ENCODE measurements around the gene TRIM44. TPM values are rescaled to one million over a fixed set of nuclear protein-coding genes. Genes with fewer than 3 reads are reported as not detected.

TRIM44 gene
- total RNA-seq, 1 experiment from 2014 or later, result 16.3 TPM

- Histone ChIP-seq H3K79me2 (ENCODE audit: low read length) (no peaks in the 10 kb centered on the region), H3K4me2 (ENCODE audit: low read depth, low read length, poor library complexity, severe bottlenecking) (no peak overlapping the region)
Measured at GRCh38 chr11:35629511-35629910, 33.1 kb upstream of the TRIM44 start.

GRCh38 chr11:35629914-35630313 lies 32.7 kb upstream of the TRIM44 start:
- Histone ChIP-seq H3K4me2 (ENCODE audit: low read depth, low read length, poor library complexity, severe bottlenecking) (no peak overlapping the region), H3K9ac (ENCODE audit: low read length) (no peak overlapping the region)

More at GRCh38 chr11:35629511-35629910, 33.1 kb upstream of the TRIM44 start:
- no peak overlapping the region for H3K9ac ChIP-seq (ENCODE audit: low read length)
- no peak overlapping the region for H3K4me3 ChIP-seq (ENCODE audit: low read length)
- no peaks in the 10 kb centered on the region for H3K27me3 ChIP-seq (ENCODE audit: low read length)
- no peaks in the 10 kb centered on the region for H3K9me2 ChIP-seq (replicated peaks; ENCODE audit: insufficient read depth, low read length)
- H3K9me3 ChIP-seq (ENCODE audit: low read length), result no peaks in the 10 kb centered on the region
- H3K27ac ChIP-seq (ENCODE audit: low read length), result no peak overlapping the region
- no peak for DNase-seq
- H3K4me1 ChIP-seq (ENCODE audit: low read length), result no peaks in the 10 kb centered on the region
- H2AFZ ChIP-seq (ENCODE audit: low read length), result no peak overlapping the region
- H3K36me3 ChIP-seq (ENCODE audit: insufficient read depth, low read length), result no peaks in the 10 kb centered on the region
- H4K20me1 ChIP-seq (ENCODE audit: insufficient read depth, low read depth, low read length), result no peaks in the 10 kb centered on the region

GRCh38 chr11:35631891-35632290 lies 30.7 kb upstream of the TRIM44 start:
- Histone ChIP-seq H3K36me3 (ENCODE audit: insufficient read depth, low read length) (no peaks in the 10 kb centered on the region), H3K4me3 (ENCODE audit: low read length) (no peak overlapping the region), H3K79me2 (ENCODE audit: low read length) (no peaks in the 10 kb centered on the region), H4K20me1 (ENCODE audit: insufficient read depth, low read depth, low read length) (no peaks in the 10 kb centered on the region), H3K9me3 (ENCODE audit: low read length) (no peaks in the 10 kb centered on the region), H3K9me2 (replicated peaks; ENCODE audit: insufficient read depth, low read length) (no peaks in the 10 kb centered on the region), H2AFZ (ENCODE audit: low read length) (no peak overlapping the region), H3K27me3 (ENCODE audit: low read length) (no peaks in the 10 kb centered on the region), H3K4me2 (ENCODE audit: low read depth, low read length, poor library complexity, severe bottlenecking) (no peak overlapping the region), H3K4me1 (ENCODE audit: low read length) (no peaks in the 10 kb centered on the region), H3K27ac (ENCODE audit: low read length) (no peak overlapping the region), H3K9ac (ENCODE audit: low read length) (no peak overlapping the region)
- no peak for DNase-seq

More at GRCh38 chr11:35629914-35630313, 32.7 kb upstream of the TRIM44 start:
- H3K4me3 ChIP-seq (ENCODE audit: low read length), result no peak overlapping the region
- H3K27me3 ChIP-seq (ENCODE audit: low read length), result no peaks in the 10 kb centered on the region
- H3K79me2 ChIP-seq (ENCODE audit: low read length), result no peaks in the 10 kb centered on the region
- H3K9me3 ChIP-seq (ENCODE audit: low read length), result no peaks in the 10 kb centered on the region
- no peaks in the 10 kb centered on the region for H3K9me2 ChIP-seq (replicated peaks; ENCODE audit: insufficient read depth, low read length)
- H3K27ac ChIP-seq (ENCODE audit: low read length), result no peak overlapping the region
- no peaks in the 10 kb centered on the region for H3K4me1 ChIP-seq (ENCODE audit: low read length)
- H4K20me1 ChIP-seq (ENCODE audit: insufficient read depth, low read depth, low read length), result no peaks in the 10 kb centered on the region
- H3K36me3 ChIP-seq (ENCODE audit: insufficient read depth, low read length), result no peaks in the 10 kb centered on the region
- no peak overlapping the region for H2AFZ ChIP-seq (ENCODE audit: low read length)
- no peak for DNase-seq

GRCh38 chr11:35632301-35632700 lies 30.3 kb upstream of the TRIM44 start:
- Histone ChIP-seq H3K9me3 (ENCODE audit: low read length) (no peaks in the 10 kb centered on the region), H4K20me1 (ENCODE audit: insufficient read depth, low read depth, low read length) (no peaks in the 10 kb centered on the region), H3K27me3 (ENCODE audit: low read length) (no peaks in the 10 kb centered on the region), H2AFZ (ENCODE audit: low read length) (no peak overlapping the region), H3K9me2 (replicated peaks; ENCODE audit: insufficient read depth, low read length) (no peaks in the 10 kb centered on the region), H3K4me3 (ENCODE audit: low read length) (no peak overlapping the region), H3K9ac (ENCODE audit: low read length) (no peak overlapping the region), H3K79me2 (ENCODE audit: low read length) (no peaks in the 10 kb centered on the region), H3K4me1 (ENCODE audit: low read length) (no peaks in the 10 kb centered on the region), H3K4me2 (ENCODE audit: low read depth, low read length, poor library complexity, severe bottlenecking) (no peak overlapping the region), H3K36me3 (ENCODE audit: insufficient read depth, low read length) (no peaks in the 10 kb centered on the region), H3K27ac (ENCODE audit: low read length) (no peak overlapping the region)
- no peak for DNase-seq

- Histone ChIP-seq H3K9me3 (ENCODE audit: low read length) (no peaks in the 10 kb centered on the region), H3K79me2 (ENCODE audit: low read length) (no peaks in the 10 kb centered on the region), H4K20me1 (ENCODE audit: insufficient read depth, low read depth, low read length) (no peaks in the 10 kb centered on the region), H2AFZ (ENCODE audit: low read length) (no peak overlapping the region), H3K27ac (ENCODE audit: low read length) (no peak overlapping the region), H3K9ac (ENCODE audit: low read length) (no peak overlapping the region), H3K9me2 (replicated peaks; ENCODE audit: insufficient read depth, low read length) (no peaks in the 10 kb centered on the region), H3K4me2 (ENCODE audit: low read depth, low read length, poor library complexity, severe bottlenecking) (no peak overlapping the region), H3K4me3 (ENCODE audit: low read length) (no peak overlapping the region), H3K4me1 (ENCODE audit: low read length) (no peaks in the 10 kb centered on the region), H3K27me3 (ENCODE audit: low read length) (no peaks in the 10 kb centered on the region), H3K36me3 (ENCODE audit: insufficient read depth, low read length) (no peaks in the 10 kb centered on the region)
- no peak for DNase-seq
Measured at GRCh38 chr11:35633827-35634423, 28.6 kb upstream of the TRIM44 start.

GRCh38 chr11:35635933-35636332 lies 26.6 kb upstream of the TRIM44 start:
- Histone ChIP-seq H3K27me3 (ENCODE audit: low read length) (no peaks in the 10 kb centered on the region), H2AFZ (ENCODE audit: low read length) (no peak overlapping the region), H3K9ac (ENCODE audit: low read length) (no peak overlapping the region), H3K27ac (ENCODE audit: low read length) (no peak overlapping the region), H3K4me2 (ENCODE audit: low read depth, low read length, poor library complexity, severe bottlenecking) (no peak overlapping the region), H3K79me2 (ENCODE audit: low read length) (no peaks in the 10 kb centered on the region), H3K4me1 (ENCODE audit: low read length) (no peaks in the 10 kb centered on the region), H3K9me2 (replicated peaks; ENCODE audit: insufficient read depth, low read length) (no peaks in the 10 kb centered on the region), H3K36me3 (ENCODE audit: insufficient read depth, low read length) (no peaks in the 10 kb centered on the region), H3K9me3 (ENCODE audit: low read length) (no peaks in the 10 kb centered on the region), H4K20me1 (ENCODE audit: insufficient read depth, low read depth, low read length) (no peaks in the 10 kb centered on the region), H3K4me3 (ENCODE audit: low read length) (no peak overlapping the region)
- DNase-seq, result no peak

- DNase-seq, result no peak
- H2AFZ ChIP-seq (ENCODE audit: low read length), result no peak overlapping the region
- no peak overlapping the region for H3K4me2 ChIP-seq (ENCODE audit: low read depth, low read length, poor library complexity, severe bottlenecking)
- H3K9me3 ChIP-seq (ENCODE audit: low read length), result no peaks in the 10 kb centered on the region
- no peaks in the 10 kb centered on the region for H4K20me1 ChIP-seq (ENCODE audit: insufficient read depth, low read depth, low read length)
- H3K4me1 ChIP-seq (ENCODE audit: low read length), result no peaks in the 10 kb centered on the region
- no peaks in the 10 kb centered on the region for H3K36me3 ChIP-seq (ENCODE audit: insufficient read depth, low read length)
- H3K9ac ChIP-seq (ENCODE audit: low read length), result no peak overlapping the region
- H3K27me3 ChIP-seq (ENCODE audit: low read length), result no peaks in the 10 kb centered on the region
- no peak overlapping the region for H3K4me3 ChIP-seq (ENCODE audit: low read length)
- no peaks in the 10 kb centered on the region for H3K9me2 ChIP-seq (replicated peaks; ENCODE audit: insufficient read depth, low read length)
- no peaks in the 10 kb centered on the region for H3K79me2 ChIP-seq (ENCODE audit: low read length)
- no peak overlapping the region for H3K27ac ChIP-seq (ENCODE audit: low read length)
Measured at GRCh38 chr11:35639591-35640179, 22.9 kb upstream of the TRIM44 start.

GRCh38 chr11:35641171-35641897 lies 21.2 kb upstream of the TRIM44 start:
- DNase-seq, result no peak
- no peaks in the 10 kb centered on the region for H3K4me1 ChIP-seq (ENCODE audit: low read length)
- no peaks in the 10 kb centered on the region for H4K20me1 ChIP-seq (ENCODE audit: insufficient read depth, low read depth, low read length)
- H3K27ac ChIP-seq (ENCODE audit: low read length), result no peak overlapping the region
- H3K9ac ChIP-seq (ENCODE audit: low read length), result no peak overlapping the region
- no peak overlapping the region for H3K4me3 ChIP-seq (ENCODE audit: low read length)
- H3K36me3 ChIP-seq (ENCODE audit: insufficient read depth, low read length), result no peaks in the 10 kb centered on the region
- H2AFZ ChIP-seq (ENCODE audit: low read length), result no peak overlapping the region
- H3K9me3 ChIP-seq (ENCODE audit: low read length), result no peaks in the 10 kb centered on the region
- H3K9me2 ChIP-seq (replicated peaks; ENCODE audit: insufficient read depth, low read length), result no peaks in the 10 kb centered on the region
- no peaks in the 10 kb centered on the region for H3K79me2 ChIP-seq (ENCODE audit: low read length)
- no peaks in the 10 kb centered on the region for H3K27me3 ChIP-seq (ENCODE audit: low read length)
- no peak overlapping the region for H3K4me2 ChIP-seq (ENCODE audit: low read depth, low read length, poor library complexity, severe bottlenecking)
